T-helper 2 cell (primary cell): ENCODE measurements around the gene TRPV2.

Experiments used
- DNase-seq, 5 experiments: peaks; one replicate each; pipeline versions ENCODE4 v3.0.0 to v3.0.0-alpha.2; 2012 to 2022

TRPV2 gene

GRCh38 chr17:16459855-16460550 is 44.6 kb downstream of the TRPV2 start:
- no peak for DNase-seq

DNA sequence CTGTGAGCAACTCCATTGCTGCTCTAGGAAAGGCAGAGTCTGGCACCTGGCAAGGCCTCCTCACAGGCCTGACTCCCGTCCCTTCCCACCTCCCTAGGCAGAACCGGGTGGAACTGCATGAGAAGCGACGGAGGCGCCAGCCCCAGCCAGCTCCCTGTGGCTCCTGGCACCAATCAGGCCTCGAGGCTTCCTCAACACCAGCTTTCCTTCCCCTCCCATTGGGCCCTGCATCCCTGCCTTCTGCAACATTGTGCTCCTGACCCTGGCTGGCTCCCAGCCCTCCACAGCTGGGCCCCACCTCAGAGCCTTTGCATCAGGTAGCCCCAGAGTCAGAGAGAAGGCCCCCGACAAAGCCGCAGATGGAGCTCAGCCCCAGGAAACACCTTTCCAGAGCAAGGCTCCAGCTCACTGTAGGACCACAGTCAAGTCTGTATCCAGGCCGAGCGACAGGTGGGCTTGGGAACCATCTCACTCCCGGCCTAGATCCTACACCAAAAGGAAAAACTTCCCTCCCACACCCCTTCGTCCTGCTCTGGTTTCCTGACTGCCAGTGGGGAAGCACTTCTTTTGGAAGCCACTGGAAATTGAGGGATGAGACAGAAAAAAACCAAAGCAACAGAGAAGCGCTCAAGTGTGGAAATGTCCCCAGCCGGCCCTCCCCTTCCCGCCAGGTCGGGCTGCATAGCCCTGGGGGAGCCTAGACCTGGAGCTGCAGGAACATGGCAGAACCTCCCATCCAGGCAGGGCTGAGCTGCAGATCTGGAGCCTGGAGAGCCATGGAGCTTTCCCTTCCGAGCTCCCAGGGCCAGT is 45.6 kb downstream of the TRPV2 start:
- DNase-seq = no peak

DNA sequence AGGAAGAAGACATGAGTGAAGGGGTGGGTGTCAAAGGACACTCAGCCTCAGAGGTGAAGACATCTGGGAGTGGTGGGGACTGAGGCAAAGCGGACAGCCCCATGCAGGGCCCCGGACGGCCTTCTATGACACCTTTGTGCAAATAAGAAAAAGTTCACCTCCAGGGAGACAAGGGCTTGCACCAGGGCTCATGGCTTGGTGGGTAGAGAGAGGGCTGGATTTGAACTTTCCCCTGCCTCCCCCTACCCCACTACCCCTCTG is 46.2 kb downstream of the TRPV2 start:
- no peak for DNase-seq

GRCh38 chr17:16462070-16462864 is 46.9 kb downstream of the TRPV2 start:
- DNase-seq = no peak

- no peak for DNase-seq
These were observed 48.3 kb downstream of the TRPV2 start for GRCh38 chr17:16463358-16464302.

DNA sequence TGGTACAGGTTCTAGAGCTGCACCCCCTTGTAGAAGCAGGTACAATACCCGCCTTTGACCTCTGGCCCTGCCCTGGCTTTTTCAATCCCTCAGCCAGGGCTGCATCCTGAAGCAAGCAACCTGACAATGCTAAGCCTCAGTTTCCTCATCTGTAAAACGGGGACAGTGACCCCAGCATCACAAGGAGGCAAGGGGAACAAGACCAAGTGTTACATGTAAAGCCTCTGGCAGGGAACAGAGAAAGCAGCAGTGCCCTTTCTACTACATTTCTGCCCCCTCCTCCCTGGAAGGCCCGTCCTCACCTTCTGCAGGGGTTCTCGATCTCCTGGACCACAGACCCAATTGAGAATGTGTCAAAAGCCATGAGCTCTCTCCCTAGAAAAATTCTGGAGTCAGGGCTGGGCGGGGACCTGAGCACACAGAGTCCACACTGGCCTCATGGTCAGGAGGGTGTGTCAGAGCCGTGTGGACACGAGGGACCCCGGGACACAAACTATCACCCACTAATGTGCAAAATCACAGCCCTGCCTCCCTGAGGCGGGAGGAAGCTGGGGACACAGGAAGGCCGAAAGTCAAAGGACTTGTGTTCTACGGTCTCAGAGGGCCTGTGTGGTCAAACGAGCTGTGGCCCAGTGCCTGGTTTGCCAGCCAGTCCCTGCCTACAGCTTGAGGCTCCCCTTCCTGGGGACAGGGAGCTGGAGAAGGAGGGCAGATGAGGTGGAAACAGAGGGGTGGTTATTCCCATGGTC is 49.1 kb downstream of the TRPV2 start:
- DNase-seq = no peak

DNA sequence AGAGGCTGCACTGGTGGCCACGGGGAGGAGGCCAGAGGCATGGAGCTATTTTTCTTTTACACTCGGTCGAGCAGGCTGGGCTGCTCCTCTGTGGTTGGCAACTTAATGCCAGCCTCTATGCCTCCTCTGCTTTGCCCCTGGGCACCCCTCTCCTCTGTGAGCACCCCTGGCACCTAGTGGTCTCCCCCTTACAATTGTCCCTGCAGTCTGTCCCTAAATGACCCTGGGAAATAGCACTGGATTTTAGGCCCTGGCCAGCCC is 49.6 kb downstream of the TRPV2 start:
- DNase-seq = no peak

- no peak for DNase-seq
These were observed 50.5 kb downstream of the TRPV2 start for GRCh38 chr17:16465861-16466338.

DNA sequence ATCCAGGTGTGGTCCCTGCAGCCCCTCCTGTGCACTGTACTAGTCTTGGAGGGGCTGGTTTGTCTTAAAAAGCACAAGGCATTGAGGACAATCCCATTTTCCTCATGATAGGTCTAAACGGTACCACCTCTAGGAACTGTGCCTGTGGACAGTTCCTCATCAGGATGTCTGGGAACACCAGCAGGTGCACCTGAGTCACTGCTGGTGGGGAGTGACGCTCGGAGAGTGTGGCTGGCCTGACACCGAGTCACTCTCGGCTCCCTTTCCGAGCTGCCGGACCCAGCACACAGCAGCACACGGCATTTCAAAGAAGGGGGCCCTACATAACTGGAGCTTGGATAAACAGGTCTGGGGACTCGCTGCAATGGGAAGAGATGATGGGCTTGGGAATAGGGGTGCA is 51.0 kb downstream of the TRPV2 start:
- DNase-seq = no peak

- no peak for DNase-seq
These were observed 51.7 kb downstream of the TRPV2 start for GRCh38 chr17:16467044-16467443.

DNA sequence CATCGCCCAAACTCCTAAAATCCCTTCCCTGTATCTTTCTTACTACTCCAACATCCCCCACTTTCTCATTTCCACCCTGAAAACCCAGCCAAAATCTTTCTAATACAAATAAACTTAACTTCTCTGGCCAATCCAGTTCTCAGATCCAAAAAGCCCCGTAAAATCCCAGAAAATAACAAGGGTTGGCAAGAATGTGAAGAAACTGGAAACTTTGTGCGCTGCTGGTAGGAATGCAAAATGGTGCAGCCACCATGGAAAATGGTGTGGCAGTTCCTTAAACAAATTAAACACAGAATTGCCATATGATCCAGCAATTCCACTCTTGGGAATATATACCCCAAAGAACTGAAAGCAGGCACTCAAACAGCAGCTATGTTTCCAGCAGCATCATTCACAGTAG is 52.5 kb downstream of the TRPV2 start:
- no peak for DNase-seq

GRCh38 chr17:16468428-16468992 is 53.1 kb downstream of the TRPV2 start:
- DNase-seq = no peak

DNA sequence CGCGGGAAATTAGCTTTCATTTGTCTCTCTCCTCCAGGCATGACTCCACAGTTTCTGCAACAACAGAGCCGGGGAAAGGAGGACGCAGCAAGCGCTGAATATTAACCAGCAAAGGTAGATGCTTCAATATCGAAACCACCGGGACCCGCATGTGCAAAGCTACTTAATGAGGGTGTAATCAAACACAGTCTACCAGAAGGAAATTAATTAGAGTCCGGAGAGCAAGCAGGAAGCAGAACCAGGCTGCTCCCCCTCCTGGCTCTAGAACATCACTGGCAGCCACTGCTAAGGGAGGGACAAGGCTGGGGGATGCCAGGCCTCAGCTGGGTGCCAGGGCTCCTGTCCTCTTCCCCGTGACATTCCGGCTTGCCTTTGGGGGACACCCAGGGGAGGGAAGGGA is 54.9 kb downstream of the TRPV2 start:
- DNase-seq = no peak

- DNase-seq = no peak
These were observed 55.9 kb downstream of the TRPV2 start for GRCh38 chr17:16471295-16471694.

DNA sequence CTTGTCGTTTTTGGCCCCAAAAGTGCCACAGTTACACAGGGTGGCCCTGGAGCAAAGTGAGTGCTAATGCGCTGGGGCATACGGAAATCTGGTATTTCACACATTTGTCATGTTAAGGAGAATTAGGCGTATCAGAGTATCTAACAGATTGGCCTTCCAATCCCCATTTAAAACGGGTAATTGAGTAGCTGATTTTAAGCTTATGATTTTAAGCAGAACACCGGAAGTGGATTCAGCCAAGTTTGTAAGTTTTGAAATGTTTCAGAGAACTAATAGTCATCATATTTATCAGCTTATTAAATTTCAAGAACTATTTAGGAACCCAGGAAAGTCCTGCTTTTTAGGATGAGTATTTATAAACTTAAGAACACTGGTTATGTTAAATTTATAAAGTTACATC is 57.2 kb downstream of the TRPV2 start:
- DNase-seq = no peak

GRCh38 chr17:16473044-16474011 is 58.0 kb downstream of the TRPV2 start:
- DNase-seq = no peak

- DNase-seq = no peak
These were observed 58.8 kb downstream of the TRPV2 start for GRCh38 chr17:16474012-16474725.

GRCh38 chr17:16475179-16475704 is 59.9 kb downstream of the TRPV2 start:
- no peak for DNase-seq

DNA sequence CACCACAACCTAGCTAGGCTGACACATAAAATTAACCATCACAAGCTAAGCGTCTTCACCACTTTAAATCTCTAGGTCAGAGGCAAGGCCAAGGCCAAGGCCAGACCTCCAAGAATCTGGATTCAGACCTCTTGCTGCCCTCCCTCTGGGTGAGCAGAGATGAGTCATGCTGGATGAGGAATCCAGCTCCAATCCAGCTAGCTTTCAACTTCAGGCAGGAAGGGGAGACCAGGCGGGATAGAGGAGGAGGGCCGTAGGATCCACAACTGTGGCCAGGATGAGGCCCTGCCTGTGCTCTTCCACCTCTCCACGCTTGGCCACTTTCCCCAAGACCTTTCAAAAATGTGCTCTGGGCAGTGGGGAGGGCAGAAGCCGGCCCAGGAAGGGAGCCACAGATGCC is 61.9 kb downstream of the TRPV2 start:
- DNase-seq = no peak

GRCh38 chr17:16477666-16478065 is 62.3 kb downstream of the TRPV2 start:
- DNase-seq = no peak
